Measurements from ENCODE around the gene DIP2C. TPM values are rescaled to one million over a fixed set of nuclear protein-coding genes. Genes with fewer than 3 reads are reported as not detected.

Gene DIP2C
- polyA plus RNA-seq, 3 donors = 0.11 TPM; not detected in 2

GRCh38 chr10:418894-419293, 270.6 kb downstream of the DIP2C start:
- intact Hi-C loops (cut with micrococcal nuclease) = no loop called here
- Histone ChIP-seq H4K20me1 (ENCODE audit: insufficient read depth, low read length) (no peaks in the 10 kb centered on the region), H3K27ac (ENCODE audit: low read depth in 1 of 2, low read length in 2 of 2) (no peak overlapping the region), H3K9me3 (replicated peaks in 1 of 2; ENCODE audit: control insufficient read depth in 1 of 2, insufficient read depth in 1 of 2, low read length in 2 of 2) (no peaks in the 10 kb centered on the region), H3K36me3 (replicated peaks in 1 of 2; ENCODE audit: control insufficient read depth in 1 of 2, insufficient read depth in 2 of 2, low read length in 2 of 2) (no peaks in the 10 kb centered on the region), H3K9ac (ENCODE audit: insufficient read depth, low read length, poor library complexity, severe bottlenecking) (no peak overlapping the region), H3K79me2 (ENCODE audit: insufficient read depth, low read length) (no peaks in the 10 kb centered on the region), H3K4me1 (ENCODE audit: control insufficient read depth in 1 of 2, insufficient read depth in 2 of 2, low read length in 2 of 2) (no peaks in the 10 kb centered on the region), H3K4me3 (replicated peaks in 1 of 3; ENCODE audit: low read depth in 2 of 3, low read length in 3 of 3) (no peak overlapping the region), H2AFZ (ENCODE audit: insufficient read depth, low read depth, low read length, poor library complexity, severe bottlenecking) (no peak overlapping the region), H3K27me3 (ENCODE audit: control insufficient read depth in 2 of 2, insufficient read depth in 2 of 2, low read length in 2 of 2) (no peaks in the 10 kb centered on the region), H3K4me2 (replicated peaks; ENCODE audit: extremely low read depth, low read length, poor library complexity, severe bottlenecking) (no peak overlapping the region)
- peak overlapping the region in 1 of 7 donors; percentile 63 for H3K27ac Mint-ChIP-seq
- no peak overlapping the region for H3K4me3 Mint-ChIP-seq
- peaks cover 2 to 3% (median 2%) of the 10 kb centered on the region in 3 donors for H3K27me3 Mint-ChIP-seq (ENCODE audit: low read depth in 3 of 3)
- no peak for DNase-seq
- TF ChIP-seq CTCF (IDR thresholded peaks at IDR 0.05) = no peak
- H3K4me1 Mint-ChIP-seq = no peaks in the 10 kb centered on the region
- H3K36me3 Mint-ChIP-seq = no peaks in the 10 kb centered on the region
- WGBS (ENCODE audit: insufficient coverage) = 95% methylated on average over 19 of the region's 19 CpGs
- H3K9me3 Mint-ChIP-seq = peaks cover 0 to 2% (median 0%) of the 10 kb centered on the region in 7 donors

- no peak for DNase-seq
- Histone ChIP-seq H3K9ac (ENCODE audit: insufficient read depth, low read length, poor library complexity, severe bottlenecking) (no peak overlapping the region), H3K4me3 (replicated peaks in 1 of 3; ENCODE audit: low read depth in 2 of 3, low read length in 3 of 3) (no peak overlapping the region), H4K20me1 (ENCODE audit: insufficient read depth, low read length) (no peaks in the 10 kb centered on the region), H3K4me2 (replicated peaks; ENCODE audit: extremely low read depth, low read length, poor library complexity, severe bottlenecking) (no peak overlapping the region), H3K27me3 (ENCODE audit: control insufficient read depth in 2 of 2, insufficient read depth in 2 of 2, low read length in 2 of 2) (no peaks in the 10 kb centered on the region), H3K36me3 (replicated peaks in 1 of 2; ENCODE audit: control insufficient read depth in 1 of 2, insufficient read depth in 2 of 2, low read length in 2 of 2) (no peaks in the 10 kb centered on the region), H3K9me3 (replicated peaks in 1 of 2; ENCODE audit: control insufficient read depth in 1 of 2, insufficient read depth in 1 of 2, low read length in 2 of 2) (no peaks in the 10 kb centered on the region), H3K79me2 (ENCODE audit: insufficient read depth, low read length) (no peaks in the 10 kb centered on the region), H3K27ac (ENCODE audit: low read depth in 1 of 2, low read length in 2 of 2) (no peak overlapping the region), H2AFZ (ENCODE audit: insufficient read depth, low read depth, low read length, poor library complexity, severe bottlenecking) (no peak overlapping the region), H3K4me1 (ENCODE audit: control insufficient read depth in 1 of 2, insufficient read depth in 2 of 2, low read length in 2 of 2) (no peaks in the 10 kb centered on the region)
- Mint-ChIP-seq H3K27me3 (ENCODE audit: low read depth in 3 of 3) (peaks cover 2 to 8% (median 3%) of the 10 kb centered on the region in 3 donors), H3K9me3 (peaks cover 0 to 2% (median 0%) of the 10 kb centered on the region in 7 donors), H3K4me1 (no peaks in the 10 kb centered on the region), H3K36me3 (no peaks in the 10 kb centered on the region), H3K4me3 (no peak overlapping the region), H3K27ac (no peak overlapping the region)
- intact Hi-C loops (cut with micrococcal nuclease) = no loop called here
- no peak for TF ChIP-seq CTCF (IDR thresholded peaks at IDR 0.05)
- 90% methylated on average over 13 of the region's 15 CpGs for WGBS (ENCODE audit: insufficient coverage)
Observed at GRCh38 chr10:418226-418625, 271.2 kb downstream of the DIP2C start.

Measured in CD14-positive monocyte (primary cell).